A549 treated with RU486 at 1 μM for 4 hours (cell line): ENCODE results near the gene SEPTIN1. TPM values are rescaled to one million over a fixed set of nuclear protein-coding genes. Genes with fewer than 3 reads are reported as not detected.

Experiments used
- total RNA-seq: library from RNA; stranded (reverse); fragments of 200-300 nt; extraction: Qiagen RNA extraction; gene quantifications from 5 replicates; pipeline ENCODE4 v1.2.3, GENCODE V29; 2022; ENCODE audit warnings: low read depth

SEPTIN1 gene
- 1.2 to 3.0 TPM (median 2.3 TPM) in 5 replicates for total RNA-seq

GRCh38 chr16:30382111-30382881, at the start of gene SEPTIN1:
TSS of gene SEPTIN1 (minus strand) at chr16:30382561. CDS start at chr16:30382542, 19 bp downstream.

GRCh38 chr16:30429678-30430427, 47.5 kb upstream of the SEPTIN1 start, which contains the start of gene DCTPP1:
TSS of gene DCTPP1 (minus strand) at chr16:30430030. CDS start at chr16:30429980, 50 bp downstream.

GRCh38 chr16:30407102-30407803, 24.9 kb upstream of the SEPTIN1 start, which contains the start of gene ZNF771:
TSS of gene ZNF771 (plus strand) at chr16:30407606. CDS start at chr16:30408054, 448 bp downstream.

GRCh38 chr16:30395155-30395991, 13.0 kb upstream of the SEPTIN1 start, which contains the start of gene ZNF48:
TSS of gene ZNF48 (plus strand) at chr16:30395420. CDS start at chr16:30395795, 375 bp downstream.

GRCh38 chr16:30374538-30374937, 7.8 kb downstream of the SEPTIN1 start, which contains the start of gene MYL11:
TSS of gene MYL11 (plus strand) at chr16:30374802. CDS start at chr16:30374858, 56 bp downstream.

GRCh38 chr16:30370456-30371247, 11.7 kb downstream of the SEPTIN1 start, which contains the start of gene TBC1D10B:
TSS of gene TBC1D10B (minus strand) at chr16:30370494. CDS start at chr16:30370183, 311 bp downstream.

GRCh38 chr16:30355144-30355953, 27.0 kb downstream of the SEPTIN1 start, which contains the start of gene CD2BP2:
TSS of gene CD2BP2 (minus strand) at chr16:30355308. CDS start at chr16:30354681, 627 bp downstream.

Other genes starting within 250 kb of the SEPTIN1 start
- 2.3 to 3.5 TPM (median 3.3 TPM) in 5 replicates for gene CORO1A, start 199.0 kb downstream of the SEPTIN1 start, total RNA-seq
- gene BOLA2B, start 188.9 kb downstream of the SEPTIN1 start, total RNA-seq: 130 to 288 TPM (median 218 TPM) in 5 replicates
- 15.6 to 34.4 TPM (median 20.7 TPM) in 5 replicates for gene SLX1A, start 188.7 kb downstream of the SEPTIN1 start, total RNA-seq
- 5.1 to 10.6 TPM (median 7.9 TPM) in 5 replicates for gene SULT1A3, start 183.3 kb downstream of the SEPTIN1 start, total RNA-seq
- 0.81 to 4.3 TPM (median 2.6 TPM) in 5 replicates for gene NPIPB13, start 134.1 kb downstream of the SEPTIN1 start, total RNA-seq
- 63.4 to 69.9 TPM (median 67.1 TPM) in 5 replicates for gene CD2BP2, start 27.3 kb downstream of the SEPTIN1 start, total RNA-seq
- 22.5 to 34.5 TPM (median 28.9 TPM) in 5 replicates for gene TBC1D10B, start 12.1 kb downstream of the SEPTIN1 start, total RNA-seq
- gene MYL11, start 7.8 kb downstream of the SEPTIN1 start, total RNA-seq: 0.69 to 1.1 TPM in 2 of 5 replicates, not detected in the others
- 10.1 to 13.1 TPM (median 12.7 TPM) in 5 replicates for gene ZNF48, start 12.9 kb upstream of the SEPTIN1 start, total RNA-seq
- gene ZNF771, start 25.0 kb upstream of the SEPTIN1 start, total RNA-seq: 3.4 to 7.1 TPM (median 6.1 TPM) in 5 replicates
- 100.0 to 144 TPM (median 139 TPM) in 5 replicates for gene DCTPP1, start 47.5 kb upstream of the SEPTIN1 start, total RNA-seq
- gene SEPHS2, start 63.3 kb upstream of the SEPTIN1 start, total RNA-seq: 48.8 to 54.1 TPM (median 52.1 TPM) in 5 replicates
- 0.08 to 0.10 TPM in 2 of 5 replicates, not detected in the others for gene ITGAL, start 90.2 kb upstream of the SEPTIN1 start, total RNA-seq
- gene ZNF768, start 144.0 kb upstream of the SEPTIN1 start, total RNA-seq: 35.1 to 46.6 TPM (median 45.4 TPM) in 5 replicates
- 2.5 to 4.4 TPM (median 4.0 TPM) in 5 replicates for gene ZNF747, start 152.3 kb upstream of the SEPTIN1 start, total RNA-seq
- gene ZNF764, start 175.8 kb upstream of the SEPTIN1 start, total RNA-seq: 4.3 to 6.6 TPM (median 5.5 TPM) in 5 replicates
- gene ZNF688, start 189.2 kb upstream of the SEPTIN1 start, total RNA-seq: 5.2 to 7.9 TPM (median 7.3 TPM) in 5 replicates
- gene ZNF785, start 203.1 kb upstream of the SEPTIN1 start, total RNA-seq: not detected in 5 replicates
- 7.6 to 9.1 TPM (median 8.3 TPM) in 5 replicates for gene ZNF689, start 227.8 kb upstream of the SEPTIN1 start, total RNA-seq